NCI-H226 (cell line): ENCODE results near the gene PRIM1.
A peak's percentile ranks its signal among the peaks of the same experiment; 100 is the strongest.
"Not testable (repeated sequence)": the region's sequence is repeated elsewhere in the genome, so short reads cannot be mapped to it uniquely, and the experiment has no call there.

Source experiments
- DNase-seq: peaks from one replicate; pipeline ENCODE4 v3.0.0-alpha.2; 2015

PRIM1 gene

DNA sequence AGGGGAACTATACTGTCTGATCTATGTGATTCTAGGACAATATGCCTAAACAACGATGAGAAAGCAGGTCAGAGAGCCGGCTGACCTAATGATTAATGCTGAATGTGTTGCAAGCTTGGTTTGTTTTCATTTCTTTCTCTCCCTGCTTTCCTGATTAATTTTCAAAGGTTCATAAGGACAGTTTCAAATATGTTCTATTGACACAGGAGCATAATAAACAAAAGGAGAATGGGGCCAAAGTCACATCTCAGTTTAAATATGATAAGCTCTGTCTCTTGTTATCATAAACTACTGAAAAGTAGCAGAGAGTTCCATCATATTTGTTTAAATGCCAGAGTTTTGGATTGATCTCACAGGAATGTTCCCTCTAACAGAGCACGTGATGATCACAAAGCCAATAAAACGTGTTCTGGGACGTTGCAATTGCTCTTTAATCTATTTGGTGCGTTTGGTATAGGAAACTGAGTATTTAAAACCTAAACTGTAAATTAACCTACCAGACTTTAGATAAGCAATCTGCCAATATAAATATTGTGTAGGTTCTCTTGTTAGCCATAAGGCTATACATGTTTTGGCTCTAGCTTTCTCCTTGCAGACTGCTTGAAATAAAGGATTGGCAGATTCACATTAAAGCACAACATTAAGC is 7.3 kb upstream of the PRIM1 start:
- no peak for DNase-seq

- no peak for DNase-seq
Measured at GRCh38 chr12:56758728-56759262, 6.7 kb upstream of the PRIM1 start.

DNA sequence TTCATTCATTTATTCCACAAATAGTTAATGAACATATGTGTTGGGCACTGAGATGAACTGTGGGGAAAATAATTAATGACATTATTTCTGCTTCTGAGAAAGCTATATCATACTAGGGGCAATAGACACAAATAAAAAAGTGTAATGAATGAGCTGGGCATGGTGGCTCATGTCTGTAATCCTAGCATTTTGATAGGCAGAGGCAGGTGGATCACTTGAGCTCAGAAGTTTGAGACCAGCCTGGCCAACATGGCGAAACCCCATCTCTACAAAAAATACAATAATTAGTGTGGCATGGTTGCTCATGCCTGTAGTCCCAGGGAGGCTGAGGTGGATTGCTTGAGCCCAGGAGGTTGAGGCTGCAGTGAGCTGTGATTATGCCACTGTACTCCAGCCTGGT is 5.8 kb upstream of the PRIM1 start:
- not testable (repeated sequence) for DNase-seq

- no peak for DNase-seq
Measured at GRCh38 chr12:56753566-56753965, 1.4 kb upstream of the PRIM1 start.

DNA sequence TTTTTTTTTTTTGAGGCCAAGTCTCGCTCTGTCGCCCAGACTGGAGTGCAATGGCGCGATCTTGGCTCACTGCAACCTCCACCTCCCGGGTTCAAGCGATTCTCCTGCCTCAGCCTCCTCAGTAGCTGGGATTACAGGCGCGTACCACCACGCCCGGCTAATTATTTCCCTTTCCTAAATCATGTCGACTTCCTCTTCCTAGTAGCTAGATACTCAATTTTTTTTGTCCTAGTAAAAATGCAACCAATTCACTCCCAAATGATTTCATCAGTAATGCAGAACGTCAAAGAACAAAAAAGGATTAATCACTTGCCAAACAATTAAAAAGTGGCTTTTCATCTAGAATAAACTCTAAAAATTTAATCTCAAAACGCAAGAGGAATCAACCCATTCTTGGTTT is 1.5 kb downstream of the PRIM1 start:
- not testable (repeated sequence) for DNase-seq

- no peak for DNase-seq
Measured at GRCh38 chr12:56749853-56750252, 2.3 kb downstream of the PRIM1 start.

DNA sequence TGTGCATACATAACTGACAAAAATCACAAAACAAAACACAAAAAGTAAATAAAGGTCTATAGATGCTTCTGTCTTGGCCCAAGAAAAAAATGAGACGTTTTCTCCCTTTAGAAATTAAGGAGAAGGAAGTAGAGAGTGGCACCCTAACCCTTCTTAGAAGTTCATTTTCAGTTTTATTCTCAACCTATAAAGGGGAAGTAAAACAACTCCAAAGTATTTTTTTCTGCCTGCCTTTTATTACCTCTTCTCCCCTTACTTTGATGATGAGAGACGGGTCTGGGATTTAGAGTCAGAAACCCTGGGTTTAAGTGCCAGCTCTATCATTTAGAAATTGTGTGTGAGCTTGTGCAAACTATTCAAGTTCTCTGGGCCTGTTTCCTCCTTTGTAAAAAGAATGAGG is 2.8 kb downstream of the PRIM1 start:
- DNase-seq: no peak

DNA sequence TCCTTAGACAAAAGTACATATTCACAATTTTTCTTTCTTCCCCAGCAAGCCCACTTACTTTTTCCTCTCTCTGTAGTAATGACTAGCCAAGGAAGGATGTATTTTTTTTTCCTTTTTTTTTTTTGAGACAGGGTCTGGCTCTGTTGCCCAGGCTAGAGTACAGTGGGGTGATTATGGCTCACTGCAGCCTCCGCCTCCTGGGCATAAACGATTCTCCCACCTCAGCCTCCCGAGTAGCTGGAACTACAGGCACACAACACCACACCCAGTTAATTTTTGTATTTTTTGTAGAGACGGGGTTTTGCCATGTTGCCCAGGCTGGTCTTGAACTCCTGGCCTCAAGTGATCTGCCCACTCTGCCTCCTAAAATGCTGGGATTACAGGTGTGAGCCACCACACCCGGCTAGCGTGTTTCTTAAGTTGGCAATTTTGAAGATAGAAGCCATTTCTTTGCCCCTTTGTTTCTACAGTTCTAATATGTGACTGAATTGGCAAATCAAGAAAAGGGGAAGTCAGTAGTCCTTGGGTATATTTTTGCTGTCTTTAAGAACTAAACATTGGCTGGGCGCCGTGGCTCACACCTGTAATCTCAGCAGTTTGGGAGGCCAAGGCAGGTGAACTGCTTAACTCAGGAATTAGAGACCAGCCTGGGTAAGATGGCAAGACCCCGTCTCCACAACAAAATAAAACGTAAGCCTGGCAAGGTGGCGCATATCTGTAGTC is 23.8 kb downstream of the PRIM1 start:
- no peak for DNase-seq

DNA sequence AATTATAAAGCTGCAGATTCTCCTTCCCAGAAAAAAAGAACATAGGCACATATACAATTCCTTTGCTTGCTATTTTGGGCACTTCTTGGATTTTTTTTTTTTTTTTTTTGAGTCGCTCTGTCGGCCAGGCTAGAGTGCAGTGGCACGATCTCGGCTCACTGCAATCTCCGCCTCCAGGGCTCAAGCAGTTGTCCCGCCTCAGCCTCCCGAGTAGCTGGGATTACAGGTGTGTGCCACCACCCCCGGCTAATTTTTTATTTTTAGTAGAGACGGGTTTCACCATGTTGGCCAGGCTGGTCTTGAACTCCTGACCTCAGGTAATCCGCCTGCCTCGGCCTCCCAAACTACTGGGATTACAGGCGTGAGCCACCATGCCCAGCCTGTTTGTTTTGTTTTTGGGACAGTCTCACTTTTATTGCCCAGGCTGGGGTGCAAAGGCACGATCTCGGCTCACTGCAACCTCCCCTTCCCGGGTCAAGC is 25.9 kb downstream of the PRIM1 start:
- not testable (repeated sequence) for DNase-seq

DNA sequence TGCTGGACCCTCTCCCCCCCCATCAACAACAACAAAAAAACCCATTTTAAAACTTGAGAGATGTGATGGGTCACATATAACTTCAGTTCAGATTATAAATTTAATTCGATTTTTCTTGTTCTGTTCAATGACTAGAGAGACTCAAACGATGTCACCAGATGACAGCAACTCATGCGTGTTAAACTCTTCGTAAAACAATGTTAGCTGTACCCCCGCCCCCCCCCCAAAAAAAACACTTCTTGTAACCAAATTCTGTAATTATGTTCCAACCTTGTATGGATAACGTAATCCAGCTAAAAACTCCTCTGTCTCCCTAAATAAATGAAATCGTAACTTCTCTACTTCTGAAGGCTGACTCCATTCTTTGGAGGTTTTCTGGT is 26.4 kb downstream of the PRIM1 start:
- DNase-seq: no peak

- peak; percentile 100 for DNase-seq
Measured at GRCh38 chr12:56724972-56725722, 27.0 kb downstream of the PRIM1 start, which contains the start of gene NACA. NACA (minus strand) TSS chr12:56725299; CDS start chr12:56724521, 778 bp downstream.

DNA sequence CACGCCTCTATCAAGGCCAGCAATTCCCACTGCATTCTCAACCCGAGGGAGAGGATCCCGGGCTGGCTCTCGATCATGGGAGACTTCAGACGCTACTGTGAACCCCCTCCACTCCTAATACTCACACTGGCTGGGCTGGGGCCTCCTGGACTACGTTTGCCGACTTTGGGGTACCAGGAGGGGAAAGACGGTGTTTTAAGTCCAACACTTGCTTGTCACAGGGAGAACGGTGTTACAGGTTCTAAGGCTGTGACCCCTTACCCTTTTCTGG is 27.5 kb downstream of the PRIM1 start:
- peak; percentile 10 for DNase-seq

DNA sequence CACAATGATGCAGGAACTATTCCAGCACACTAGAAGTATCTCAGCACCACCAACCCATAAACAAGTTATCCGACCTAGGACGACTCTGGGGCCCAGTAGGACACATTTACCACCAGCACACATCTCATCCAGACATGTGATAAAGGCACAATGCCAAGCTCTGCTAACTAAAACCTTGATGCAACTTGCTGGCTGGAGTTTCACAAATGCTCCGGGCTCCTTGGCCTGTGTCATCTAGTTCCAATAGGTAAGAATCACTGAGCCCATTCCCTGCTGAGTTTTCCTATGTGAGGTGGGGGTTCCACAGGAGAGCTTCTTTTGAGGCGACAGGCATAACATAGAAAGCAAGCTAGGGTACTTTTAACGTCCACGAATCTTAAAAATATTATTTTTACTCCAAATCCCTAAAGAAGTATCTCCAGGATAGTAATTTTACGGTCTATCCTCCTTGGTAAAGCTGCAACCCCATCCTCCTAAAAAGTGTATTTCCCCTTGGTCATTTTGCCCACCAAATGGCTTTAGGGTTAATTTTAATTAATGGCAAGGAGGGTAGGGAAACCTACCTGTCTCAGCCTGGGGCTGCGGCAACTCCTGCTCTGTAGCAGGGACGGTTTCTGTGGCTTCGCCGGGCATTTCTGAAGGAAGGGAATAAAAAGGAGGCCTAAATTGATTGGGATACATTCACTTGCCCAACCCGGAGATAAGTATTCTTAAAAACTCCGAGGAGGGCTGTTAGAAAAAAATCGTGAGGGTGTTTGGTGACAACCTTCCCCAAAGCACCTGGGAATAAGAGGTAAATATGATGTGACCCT is 28.0 kb downstream of the PRIM1 start:
- peak; percentile 25 for DNase-seq

- DNase-seq: no peak
Measured at GRCh38 chr12:56723352-56723751, 28.8 kb downstream of the PRIM1 start.

- DNase-seq: no peak
Measured at GRCh38 chr12:56722832-56723231, 29.3 kb downstream of the PRIM1 start.

DNA sequence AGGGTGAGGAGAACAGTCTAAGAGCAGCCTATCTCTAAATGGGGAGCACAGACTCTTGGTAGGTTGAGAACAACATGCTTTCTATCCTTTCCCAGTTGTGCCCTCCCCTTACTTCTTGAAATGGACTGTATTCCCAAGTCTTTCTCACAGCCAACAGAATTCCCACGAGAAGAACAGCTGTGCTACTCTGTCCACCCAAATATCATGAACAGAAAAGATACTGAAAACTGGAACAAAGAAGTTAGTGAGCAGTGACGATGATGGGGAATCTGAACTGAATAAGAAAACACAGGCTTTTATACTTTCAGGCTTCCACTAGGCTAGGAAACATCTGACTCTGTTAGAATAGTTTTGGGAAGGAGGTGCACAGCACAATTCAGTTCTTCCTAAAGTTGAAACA is 30.4 kb downstream of the PRIM1 start:
- no peak for DNase-seq

GRCh38 chr12:56721216-56721615 is 30.9 kb downstream of the PRIM1 start:
- no peak for DNase-seq

DNA sequence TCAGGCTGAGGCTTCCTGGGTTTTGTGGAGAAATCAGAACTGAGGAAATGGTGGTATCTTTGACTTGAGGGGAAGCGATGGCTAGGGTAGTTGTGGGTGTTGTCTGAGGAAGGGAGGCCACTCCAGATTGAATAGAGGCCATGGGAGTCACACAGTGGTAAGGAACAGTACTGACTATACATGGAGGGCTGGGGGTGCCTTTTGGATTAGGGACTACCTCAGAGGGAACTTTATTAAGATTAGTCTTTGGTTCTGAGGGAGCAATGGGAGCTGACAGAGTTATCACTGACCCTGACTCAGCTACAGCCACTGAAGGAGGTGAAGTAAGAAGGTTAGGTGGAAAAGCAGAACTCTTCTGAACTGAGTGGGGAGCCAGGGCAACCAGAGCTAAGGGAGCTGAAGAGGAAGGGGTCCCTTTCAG is 31.4 kb downstream of the PRIM1 start:
- DNase-seq: no peak

- DNase-seq: no peak
Measured at GRCh38 chr12:56719056-56719455, 33.1 kb downstream of the PRIM1 start.

DNA sequence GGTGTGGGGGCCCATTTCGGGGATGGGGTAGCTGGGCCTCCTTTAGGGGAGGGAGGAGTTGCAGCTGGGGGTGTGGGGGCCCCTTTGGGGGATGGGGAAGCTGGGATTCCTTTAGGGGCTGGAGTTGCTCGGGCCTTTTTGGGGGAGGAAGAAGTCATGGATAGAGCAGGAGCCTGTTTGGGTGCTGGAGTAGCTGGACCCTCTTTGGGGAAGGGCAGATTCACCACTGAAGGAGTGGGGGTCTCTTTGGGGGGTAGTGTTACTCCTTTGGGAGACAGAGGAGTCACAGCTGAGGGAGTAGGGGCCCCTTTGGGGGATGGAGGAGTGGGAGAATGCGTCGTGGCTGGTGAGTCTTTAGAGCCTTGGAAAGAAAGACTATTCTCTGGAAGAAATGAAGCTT is 33.5 kb downstream of the PRIM1 start:
- DNase-seq: no peak

GRCh38 chr12:56718149-56718548 is 34.0 kb downstream of the PRIM1 start:
- no peak for DNase-seq

- DNase-seq: no peak
Measured at GRCh38 chr12:56716933-56717880, 34.9 kb downstream of the PRIM1 start.
